ENCODE data around the gene CDX4.
"Not testable (repeated sequence)": the region's sequence is repeated elsewhere in the genome, so short reads cannot be mapped to it uniquely, and the experiment has no call there.

CDX4 gene

GRCh38 chrX:73446831-73447230 is at the start of gene CDX4:
Gene CDX4, plus strand, starts transcription at chrX:73447053. Its CDS starts 201 bp downstream, at chrX:73447254.
- no peak for DNase-seq

DNA sequence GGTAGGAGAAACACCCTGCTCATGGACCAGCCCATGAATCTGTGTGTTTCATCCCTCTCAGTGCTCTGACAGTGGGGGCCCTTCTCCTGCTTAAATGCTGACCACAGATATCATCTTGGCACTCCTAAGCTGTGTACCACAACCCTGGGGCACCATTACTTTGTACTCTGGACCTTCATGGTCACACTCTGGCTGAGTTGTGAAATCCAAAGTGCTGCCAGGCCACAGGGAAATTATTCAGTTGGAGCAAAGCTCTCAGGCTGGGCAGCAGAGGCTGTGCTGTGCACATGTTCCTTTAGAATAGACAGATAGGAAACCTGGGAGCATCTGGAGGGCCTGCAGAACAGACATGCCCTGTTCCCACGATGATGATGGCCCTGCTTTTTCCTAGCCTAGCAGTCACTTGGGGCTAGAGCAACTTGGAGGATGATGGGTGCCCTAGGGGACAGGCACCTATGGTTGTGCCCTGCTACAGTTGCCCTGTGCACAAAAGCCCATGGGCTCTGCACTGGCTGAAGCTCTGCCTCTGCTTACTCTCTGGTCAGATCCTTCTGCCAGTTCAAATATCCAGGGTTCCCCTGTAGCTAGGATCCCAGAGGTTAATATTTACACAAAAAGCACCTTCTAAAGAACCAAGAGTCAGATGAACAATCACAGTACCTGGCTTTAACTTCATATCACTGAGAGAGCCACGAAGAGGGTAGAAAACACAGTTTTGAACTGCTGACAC is 48.5 kb upstream of the CDX4 start:
- no peak for DNase-seq

- DNase-seq = no peak
These were observed 46.6 kb upstream of the CDX4 start for GRCh38 chrX:73400136-73400748.

GRCh38 chrX:73401591-73402266 is 45.1 kb upstream of the CDX4 start:
- no peak for DNase-seq

GRCh38 chrX:73412930-73413329 is 33.9 kb upstream of the CDX4 start:
- DNase-seq = no peak

DNA sequence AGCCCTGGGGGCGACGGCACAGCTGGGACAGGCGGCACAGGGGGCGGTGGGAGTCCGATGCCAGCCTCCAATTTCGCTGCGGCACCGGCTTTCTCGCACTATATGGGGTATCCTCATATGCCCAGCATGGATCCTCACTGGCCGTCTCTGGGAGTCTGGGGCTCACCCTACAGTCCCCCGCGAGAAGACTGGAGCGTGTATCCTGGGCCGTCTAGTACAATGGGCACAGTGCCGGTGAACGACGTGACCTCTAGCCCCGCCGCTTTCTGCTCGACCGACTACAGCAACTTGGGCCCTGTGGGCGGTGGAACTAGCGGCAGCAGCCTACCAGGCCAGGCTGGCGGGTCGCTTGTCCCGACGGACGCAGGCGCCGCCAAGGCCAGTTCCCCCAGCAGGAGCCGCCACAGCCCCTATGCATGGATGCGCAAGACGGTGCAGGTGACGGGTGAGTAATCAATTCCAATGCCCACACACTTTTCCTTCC is 500 bp downstream of the CDX4 start:
- DNase-seq = no peak

DNA sequence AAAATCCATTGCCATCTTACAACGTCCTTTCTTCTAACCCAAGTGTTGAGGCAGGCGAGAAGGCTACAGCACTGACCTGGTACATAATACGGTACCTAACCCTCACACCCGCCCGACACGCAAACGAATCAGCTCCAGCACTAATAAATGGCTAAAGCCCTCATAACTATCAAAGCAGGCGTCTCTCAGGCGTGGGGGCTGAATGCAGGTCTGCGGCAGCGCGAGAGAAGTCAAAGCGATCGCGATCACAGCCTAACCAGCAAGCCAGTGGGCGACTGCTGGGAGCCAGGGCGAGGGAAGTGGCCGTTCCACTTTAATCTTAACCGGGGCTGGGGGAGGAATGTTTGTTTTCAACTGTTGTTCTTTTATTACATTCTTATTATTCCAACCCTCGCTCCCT is 1.5 kb downstream of the CDX4 start:
- no peak for DNase-seq

DNA sequence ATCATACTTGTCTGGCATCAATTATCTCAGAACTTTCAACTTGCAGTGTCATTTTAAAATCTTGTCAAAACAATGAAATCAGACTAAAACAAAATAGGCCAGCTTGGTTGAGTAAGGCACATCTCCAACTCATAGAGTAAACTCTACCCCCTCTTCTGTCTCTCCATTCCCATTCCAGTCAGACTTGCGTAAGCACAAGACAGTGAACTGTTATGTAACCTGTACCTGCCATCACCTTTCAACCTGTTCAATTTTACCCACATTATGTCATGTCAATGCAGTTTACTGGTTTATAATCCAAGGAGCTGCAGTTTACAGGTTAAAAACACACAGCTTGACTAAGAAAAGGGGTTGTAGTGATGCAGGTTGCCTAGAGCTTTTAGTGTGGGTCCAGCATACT is 8.3 kb downstream of the CDX4 start:
- no peak for DNase-seq

DNA sequence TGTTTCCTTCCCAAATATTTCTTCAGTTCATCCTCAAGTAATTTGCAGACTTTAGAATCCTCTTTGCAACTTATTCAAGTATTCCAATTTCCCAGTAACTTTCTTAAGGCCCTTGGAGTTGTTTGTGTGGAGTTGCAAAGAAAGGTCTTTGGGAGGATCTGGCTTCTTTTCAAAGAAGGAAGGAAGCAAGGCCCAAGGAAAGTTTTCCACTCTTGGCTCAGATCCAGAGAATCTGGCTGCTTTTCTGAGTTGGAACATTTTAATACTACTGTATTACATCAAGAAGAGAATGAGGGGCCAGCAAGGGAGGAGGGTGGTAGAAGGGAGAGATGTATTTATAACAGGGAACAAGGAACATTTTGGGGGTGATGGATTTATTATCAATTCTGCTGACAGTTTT is 10.5 kb downstream of the CDX4 start:
- DNase-seq = no peak

- DNase-seq = no peak
These were observed 21.5 kb downstream of the CDX4 start for GRCh38 chrX:73468376-73468775.

- no peak for DNase-seq
These were observed 32.1 kb downstream of the CDX4 start for GRCh38 chrX:73478961-73479360.

DNA sequence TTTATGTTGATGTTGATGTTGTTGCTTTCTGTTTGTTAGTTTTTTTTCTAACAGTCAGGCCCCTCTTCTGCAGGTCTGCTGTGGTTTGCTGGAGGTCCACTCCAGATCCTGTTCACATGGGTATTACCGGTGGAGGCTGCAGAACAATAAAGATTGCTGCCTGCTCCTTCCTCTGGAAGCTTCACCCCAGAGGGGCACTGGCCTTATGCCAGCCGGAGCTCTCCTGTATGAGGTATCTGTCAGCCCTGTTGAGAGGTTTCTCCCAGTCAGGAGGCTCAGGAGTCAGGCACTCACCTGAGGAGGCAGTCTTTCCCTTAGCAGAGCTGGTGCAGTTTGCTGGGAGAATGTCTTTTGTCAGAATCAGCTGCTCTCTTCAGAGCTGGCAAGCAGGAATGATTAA is 34.7 kb downstream of the CDX4 start:
- no peak for DNase-seq

DNA sequence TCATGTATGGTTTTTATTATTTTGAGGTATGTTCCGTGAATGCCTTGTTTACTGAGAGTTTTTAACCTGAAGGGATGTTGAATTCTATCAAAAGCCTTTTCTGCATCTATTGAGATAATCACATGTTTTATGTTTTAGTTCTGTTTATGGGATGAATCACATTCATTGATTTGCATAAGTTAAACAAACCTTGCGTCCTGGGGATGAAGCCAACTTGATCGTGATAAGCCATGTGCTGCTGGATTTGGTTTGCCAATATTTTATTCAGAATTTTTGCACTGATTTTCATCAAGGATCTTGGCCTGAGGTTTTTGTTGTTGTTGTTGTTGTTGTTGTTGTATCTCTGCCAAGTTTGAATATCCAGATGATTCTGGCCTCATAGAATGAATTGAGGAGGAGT is 43.8 kb downstream of the CDX4 start:
- DNase-seq = no peak

DNA sequence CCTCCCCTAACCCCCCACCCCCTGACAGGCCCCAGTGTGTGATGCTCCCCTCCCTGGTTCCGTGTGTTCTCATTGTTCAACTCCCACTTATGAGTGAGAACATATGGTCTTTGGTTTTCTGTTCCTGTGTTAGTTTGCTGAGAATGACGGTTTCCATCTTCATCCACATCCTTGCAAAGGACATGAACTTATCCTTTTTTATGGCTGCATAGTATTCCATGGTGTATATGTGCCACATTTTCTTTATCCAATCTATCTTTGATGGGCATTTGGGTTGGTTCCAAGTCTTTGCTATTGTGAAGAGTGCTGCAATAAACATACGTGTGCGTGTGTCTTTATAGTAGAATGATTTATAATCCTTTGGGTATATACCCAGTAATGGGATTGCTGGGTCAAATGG is 45.3 kb downstream of the CDX4 start:
- not testable (repeated sequence) for DNase-seq
